GM18511 (cell line): ENCODE data around the gene ZFAND2B.

Experiments used
- ATAC-seq: cut with Tn5 transposase; IDR thresholded peaks from one replicate; pipeline ENCODE4 v1.9.1; 2021; ENCODE audit warnings: mild to moderate bottlenecking, moderate library complexity; ENCODE audit not compliant: unreplicated experiment

The ZFAND2B gene

DNA sequence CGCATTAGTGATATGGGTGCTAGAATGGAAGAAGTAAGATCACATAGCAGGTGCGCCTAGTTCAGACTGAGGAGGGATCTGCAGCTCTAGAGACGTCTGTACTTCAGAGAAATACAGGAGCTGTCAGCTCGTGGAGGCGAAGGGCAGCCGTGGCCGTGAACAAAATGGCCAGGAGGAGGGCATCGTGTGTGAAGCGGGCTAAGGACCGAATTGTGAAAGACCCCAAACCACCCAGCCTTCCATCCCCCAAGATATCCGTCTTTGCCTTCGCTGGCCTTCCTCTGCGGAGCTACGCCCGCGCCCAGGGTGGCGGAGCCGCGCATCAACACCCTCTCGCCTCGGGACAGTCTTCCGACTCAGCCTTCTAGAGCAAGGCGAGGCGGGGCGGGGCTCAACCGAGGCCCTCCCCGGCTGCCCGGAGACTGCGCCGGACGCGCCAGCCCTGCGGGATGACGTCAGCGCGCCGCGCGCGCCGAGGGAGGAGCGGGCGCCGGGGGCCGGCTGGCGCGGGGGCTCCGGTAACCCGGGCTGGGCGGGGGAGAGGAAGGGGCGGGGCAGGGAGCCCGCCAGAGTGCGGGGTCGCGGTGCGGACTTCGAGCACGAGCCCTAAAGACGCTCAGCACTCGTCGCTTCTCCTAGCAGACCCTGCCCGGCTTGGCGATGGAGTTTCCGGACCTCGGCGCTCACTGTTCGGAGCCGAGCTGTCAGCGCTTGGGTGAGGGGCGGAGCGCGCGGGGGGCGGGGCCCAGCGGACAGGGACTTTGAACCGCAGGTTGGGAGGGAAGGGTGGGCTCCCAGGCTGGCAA lies at the start of gene ZFAND2B:
ZFAND2B (plus strand) TSS at position 455 of the 806 bp plus-strand sequence; CDS start at position 661, 206 bp downstream.
- peak; percentile 99 for ATAC-seq

DNA sequence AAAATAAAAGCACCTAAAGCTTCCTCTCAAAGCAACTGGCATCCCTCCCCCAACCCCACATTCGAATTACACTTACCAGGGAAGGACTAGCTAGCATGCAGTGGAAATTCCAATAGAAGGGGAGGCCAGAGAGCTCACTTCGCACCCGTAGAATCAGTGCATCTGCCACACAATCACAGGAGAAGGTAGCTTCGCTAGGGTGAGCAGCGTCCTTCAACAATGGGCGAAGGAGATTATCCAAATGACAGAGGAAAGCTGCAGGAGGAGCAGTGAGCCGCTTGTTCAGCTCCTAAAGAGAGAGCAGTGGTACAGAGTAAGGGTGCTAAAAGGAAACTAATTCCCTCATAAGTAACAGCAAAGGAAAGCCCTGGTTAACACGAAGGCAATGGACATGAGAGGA lies 49.2 kb upstream of the ZFAND2B start:
- ATAC-seq = no peak

DNA sequence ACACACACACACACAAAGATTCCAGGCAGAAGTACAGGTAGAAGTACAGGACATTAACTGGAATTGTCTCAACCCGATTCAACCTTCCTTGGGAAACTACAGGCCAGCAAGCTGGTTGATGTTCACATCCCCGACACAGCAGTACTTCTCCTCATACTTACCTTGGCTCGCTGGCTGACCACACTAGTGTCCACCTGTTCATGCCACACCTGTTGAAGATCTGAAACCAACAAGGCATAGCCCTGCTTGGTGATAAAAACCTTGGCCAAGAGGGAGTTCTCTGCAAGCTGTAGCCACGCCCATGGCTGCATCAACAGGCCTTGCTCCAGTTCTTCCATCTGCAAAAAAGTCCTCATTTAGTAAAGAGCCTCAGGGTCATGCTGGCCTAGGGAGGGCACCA lies 48.6 kb upstream of the ZFAND2B start:
- ATAC-seq = no peak

GRCh38 chr2:219158586-219158985 lies 48.0 kb upstream of the ZFAND2B start:
- ATAC-seq = no peak

DNA sequence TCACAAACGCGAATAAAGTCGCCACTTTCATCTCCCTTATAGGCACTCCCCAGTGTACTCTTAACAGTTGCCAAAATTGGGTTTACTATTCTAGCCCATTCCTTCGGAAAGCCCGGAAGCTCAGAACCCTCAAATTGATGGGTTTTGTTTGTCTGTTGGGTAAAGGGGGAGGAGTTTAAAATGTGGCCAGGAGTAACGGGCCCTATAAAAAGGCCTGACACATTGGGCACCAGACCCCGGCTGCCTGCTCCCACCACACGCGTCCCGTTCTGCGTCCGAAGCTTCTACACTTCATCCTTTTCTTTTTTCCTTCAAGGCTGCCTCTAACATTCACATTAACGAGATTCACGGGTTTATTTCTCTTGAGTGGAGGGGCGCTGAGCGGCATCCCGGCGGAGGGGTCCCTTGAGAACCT lies 46.8 kb upstream of the ZFAND2B start:
- no peak for ATAC-seq

DNA sequence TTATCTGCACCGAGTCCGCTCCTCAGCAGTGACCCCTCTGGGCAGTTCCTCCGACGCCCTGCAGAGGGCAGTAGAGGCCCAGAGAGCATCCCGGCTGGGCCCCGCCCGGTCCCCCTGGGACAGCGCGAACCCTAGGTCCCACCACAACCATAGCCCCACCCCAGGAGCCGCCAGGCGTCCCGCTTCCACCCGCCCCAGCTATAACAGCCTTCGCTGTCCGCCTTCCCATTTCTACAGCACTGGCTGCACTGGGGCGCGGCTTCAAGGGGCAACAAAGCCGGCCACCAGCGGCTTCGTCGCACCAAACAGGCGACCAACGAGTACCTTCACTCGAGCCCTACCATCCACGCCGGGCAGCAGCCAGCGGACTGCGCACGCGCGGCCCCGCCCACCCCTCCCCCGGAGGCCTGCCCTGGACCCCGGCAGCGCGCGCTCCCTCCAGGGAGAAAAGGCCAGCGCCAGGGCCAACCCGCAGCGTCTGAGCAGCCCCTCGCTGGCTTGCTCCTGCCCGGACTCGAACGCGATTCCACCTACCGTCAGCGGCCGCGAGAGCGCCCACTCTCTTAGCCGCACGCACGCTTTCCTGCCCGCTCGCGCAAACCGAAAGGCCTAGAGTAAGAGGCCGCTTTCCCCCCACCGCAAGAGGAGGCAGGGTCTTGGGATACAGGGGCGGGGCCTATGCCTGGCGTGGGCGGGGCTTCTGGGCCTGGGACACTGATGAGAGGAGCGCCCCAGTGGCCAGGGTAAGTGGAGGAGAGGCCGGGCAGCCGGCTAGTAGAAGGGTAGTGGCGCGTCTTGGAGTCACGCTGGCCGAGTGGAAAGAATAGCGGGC lies 46.2 kb upstream of the ZFAND2B start, which contains the start of gene NHEJ1:
NHEJ1 (minus strand) TSS at position 630 of the 832 bp plus-strand sequence. CDS start 2,453 bp downstream, outside the sequence.
- peak; percentile 89 for ATAC-seq

DNA sequence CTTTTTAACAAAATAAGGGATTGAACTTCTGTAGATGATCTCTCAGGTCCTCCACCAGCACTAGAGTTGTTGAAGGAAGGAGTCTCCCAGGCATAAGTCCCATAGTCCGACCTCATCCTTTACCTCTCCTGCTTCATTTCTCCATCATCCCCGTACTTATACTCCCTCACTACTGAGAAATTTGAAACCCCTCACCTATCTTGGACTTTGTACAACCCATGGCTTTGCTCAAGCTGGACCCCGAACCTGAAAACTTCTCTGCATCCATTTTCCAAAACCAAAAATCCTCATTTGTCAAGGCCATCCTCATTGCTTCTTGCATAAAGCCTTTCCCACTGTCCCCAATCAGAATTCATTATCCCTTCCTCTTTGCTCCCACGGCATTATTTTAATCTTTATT lies 45.5 kb upstream of the ZFAND2B start:
- no peak for ATAC-seq

DNA sequence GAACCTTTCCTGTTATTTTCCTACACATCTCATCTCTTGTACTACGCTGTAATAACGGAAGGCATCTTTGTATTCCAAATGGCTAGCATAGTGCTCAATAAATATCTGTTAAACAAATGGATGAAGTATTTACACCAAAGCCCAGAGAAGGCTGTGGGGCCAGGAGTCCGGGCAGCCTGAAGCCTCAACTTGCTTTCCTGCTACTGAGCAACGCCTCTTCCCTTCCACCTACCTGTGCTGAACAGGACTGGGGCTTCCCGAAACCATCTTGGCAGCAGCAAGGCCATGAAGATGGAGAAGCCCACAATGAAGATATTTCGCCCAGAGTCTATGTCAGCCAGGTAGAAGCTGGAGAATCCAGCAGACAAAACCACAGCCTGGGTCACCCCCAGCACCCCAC lies 43.4 kb upstream of the ZFAND2B start:
- ATAC-seq = no peak

DNA sequence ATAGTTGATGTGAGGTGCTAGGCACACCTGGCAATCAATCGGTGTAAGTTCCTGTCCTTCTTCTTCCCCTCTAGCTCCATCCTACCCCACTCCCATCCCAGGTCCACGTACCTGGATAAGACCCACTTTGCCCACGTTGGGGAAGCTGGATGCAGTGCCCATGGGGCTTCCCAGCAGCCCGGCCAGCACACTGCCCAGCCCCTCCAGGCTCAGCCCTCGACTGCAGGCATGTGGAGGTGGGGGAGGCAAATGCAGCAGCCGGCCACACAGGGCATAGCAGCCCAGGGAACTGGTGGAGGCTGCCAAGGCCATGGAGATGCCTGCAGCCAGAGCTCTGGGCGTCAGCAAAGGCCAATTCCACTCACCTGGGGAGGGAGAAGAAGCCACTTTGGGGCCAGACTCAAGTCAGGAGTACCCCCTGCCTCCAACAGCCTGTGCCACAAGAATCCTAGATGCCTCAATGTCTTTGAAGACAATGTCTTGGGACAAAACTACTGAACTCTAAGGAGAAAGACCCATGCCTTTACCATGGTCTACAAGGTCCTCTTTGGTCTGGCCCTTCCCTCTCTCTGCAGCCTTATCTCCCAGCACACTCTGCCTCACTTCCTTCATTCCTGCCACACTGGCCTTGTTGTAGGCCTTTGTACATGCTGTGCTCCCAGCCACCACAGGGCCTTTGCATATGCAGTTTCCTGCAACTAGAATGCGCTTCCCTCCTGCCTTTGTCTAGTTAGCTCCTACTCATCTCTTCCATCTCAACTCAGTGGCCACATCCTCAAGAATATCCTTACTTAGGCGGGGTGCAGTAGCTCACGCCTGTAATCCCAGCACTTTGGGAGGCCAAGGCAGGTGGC lies 41.3 kb upstream of the ZFAND2B start:
- no peak for ATAC-seq

- no peak for ATAC-seq
Measured at GRCh38 chr2:219167997-219168396, 38.6 kb upstream of the ZFAND2B start.

DNA sequence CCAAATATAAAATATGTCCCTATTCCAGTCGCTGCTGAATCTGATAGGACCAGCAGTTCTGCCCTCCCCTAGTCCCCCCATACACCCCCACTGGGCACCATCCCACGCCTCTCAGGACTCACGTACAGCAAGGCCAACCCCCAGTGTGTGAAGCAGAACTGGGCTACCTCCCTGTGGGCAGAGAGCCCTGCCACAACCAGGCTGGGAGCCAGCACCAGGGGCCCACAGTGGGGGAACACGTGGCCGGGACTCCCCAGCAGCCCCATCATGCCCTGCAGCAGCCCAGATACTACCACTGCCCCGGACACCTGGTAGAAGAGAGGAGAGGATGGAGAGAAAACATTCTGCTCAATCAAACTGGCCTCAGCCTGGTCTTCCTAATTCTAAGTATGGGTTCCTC lies 38.1 kb upstream of the ZFAND2B start:
- ATAC-seq = no peak

DNA sequence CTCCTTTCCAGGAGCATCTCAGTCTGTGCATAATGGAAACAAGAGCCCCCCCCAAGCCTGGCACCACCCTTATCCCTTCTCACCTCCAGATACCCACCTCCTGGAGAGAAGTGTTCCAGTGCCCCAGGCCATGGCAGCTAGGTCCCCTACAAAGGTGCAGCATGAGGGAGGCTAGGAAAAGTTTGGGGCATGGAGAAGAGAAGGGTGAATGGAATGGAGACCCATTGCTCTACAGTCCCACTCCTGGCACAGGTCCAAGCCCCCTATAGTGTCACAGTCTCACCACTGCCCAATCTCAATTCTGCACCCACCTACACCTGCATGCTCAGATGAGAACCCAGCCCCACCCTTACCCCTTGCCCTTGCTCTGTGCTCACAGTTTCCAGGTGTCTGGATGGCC lies 37.6 kb upstream of the ZFAND2B start:
- no peak for ATAC-seq

DNA sequence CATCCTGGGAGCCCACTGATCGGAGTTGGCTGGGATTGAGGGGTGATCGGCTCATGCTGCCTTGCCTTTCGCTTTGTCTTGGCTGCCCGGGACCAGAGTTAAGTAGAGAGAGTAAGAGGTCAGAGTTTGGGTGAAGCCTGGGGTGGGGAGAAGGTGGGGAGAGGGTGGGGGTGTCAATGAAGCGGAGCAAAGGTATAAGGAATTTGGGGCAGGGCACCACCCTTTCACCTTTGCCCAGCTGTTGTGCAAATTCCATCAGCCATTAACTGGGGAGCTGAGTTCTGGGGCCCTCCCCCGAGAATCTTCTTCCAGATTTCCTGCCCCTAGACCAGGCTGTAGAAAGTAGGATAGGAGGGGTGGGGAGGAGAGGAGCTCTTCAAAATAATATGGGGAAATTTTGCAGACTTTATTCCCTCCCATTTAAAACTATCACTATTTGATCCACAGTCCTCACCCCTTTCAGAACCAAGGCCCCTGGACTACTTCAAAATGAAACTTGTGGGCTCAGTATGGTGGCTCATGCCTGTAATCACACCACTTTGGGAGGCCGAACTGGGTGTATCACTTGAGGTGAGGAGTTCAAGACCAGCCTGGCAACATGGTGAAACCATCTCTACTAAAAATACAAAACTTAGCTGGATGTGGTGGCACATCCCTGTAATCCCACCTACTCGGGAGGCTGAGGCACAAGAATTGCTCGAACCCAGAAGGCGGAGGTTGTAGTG lies 36.5 kb upstream of the ZFAND2B start, which contains the start of gene SLC23A3:
SLC23A3 (minus strand) TSS at position 100 of the 725 bp plus-strand sequence; CDS start at position 55, 45 bp downstream.
- no peak for ATAC-seq

GRCh38 chr2:219171231-219171651 lies 35.3 kb upstream of the ZFAND2B start:
- ATAC-seq = no peak

DNA sequence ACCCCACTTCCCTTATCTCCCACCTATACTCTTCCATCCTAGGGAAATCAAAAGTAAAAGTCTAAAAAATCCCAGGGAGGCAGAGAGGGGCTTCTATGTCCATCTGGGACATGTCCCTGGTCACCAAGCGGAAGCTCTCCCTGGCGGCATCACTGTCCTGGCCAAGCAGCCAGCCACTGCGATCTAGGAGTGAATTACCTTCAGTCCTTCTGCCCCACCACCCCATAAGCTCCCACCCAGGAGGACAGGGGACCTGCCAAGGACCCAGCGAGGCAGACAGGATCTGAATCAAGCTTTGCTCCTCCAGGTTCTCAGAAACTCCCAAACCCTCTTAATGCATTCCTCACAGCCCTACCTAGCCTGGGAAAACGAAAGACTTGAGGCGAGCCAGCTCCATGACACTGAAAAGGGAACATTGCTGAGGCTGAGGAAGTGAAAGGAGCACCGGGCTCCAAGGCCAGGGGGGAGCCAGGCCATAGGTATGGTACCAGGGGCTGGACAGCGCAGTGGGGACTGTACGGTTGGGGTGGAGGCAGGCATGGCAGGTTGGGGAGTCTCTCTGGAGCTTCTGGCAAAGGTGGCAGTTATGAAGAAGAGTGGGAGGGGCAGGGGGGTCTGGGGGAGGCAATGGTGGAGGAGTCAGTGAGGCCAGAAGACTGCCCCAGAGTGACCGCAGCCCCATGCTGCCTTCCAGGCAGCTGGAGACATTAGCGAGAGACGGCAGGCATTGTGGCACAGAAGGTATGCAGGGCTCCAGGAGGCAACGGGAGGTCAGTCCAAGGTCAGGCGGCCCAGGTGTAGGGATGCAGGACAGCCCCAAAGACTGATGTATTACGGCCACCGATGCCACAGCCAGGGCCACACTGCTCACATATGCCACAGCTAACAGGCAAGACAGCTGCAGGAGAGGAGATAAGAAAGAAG lies 34.1 kb upstream of the ZFAND2B start:
- ATAC-seq = no peak

DNA sequence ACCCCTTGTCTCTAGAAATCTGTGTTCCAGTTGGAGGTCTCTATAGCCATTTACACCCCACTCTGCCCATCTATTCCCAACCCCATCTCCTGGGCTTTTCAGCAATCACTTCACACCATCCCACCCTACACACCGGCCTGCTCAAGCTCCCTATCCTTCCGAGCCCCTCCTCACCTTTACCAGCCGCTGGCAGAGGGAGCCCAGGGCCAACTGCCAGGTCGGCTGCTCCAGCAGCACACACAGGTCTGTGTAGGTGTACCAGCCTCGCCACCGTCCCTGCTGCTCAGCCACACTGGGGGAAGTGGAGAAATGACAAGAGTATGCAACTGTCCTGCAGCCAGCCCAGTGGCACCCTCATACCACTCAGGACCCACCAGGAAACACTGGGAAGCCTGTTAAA lies 33.4 kb upstream of the ZFAND2B start:
- ATAC-seq = no peak

- no peak for ATAC-seq
Measured at GRCh38 chr2:219174146-219174545, 32.4 kb upstream of the ZFAND2B start.

GRCh38 chr2:219174801-219175200 lies 31.8 kb upstream of the ZFAND2B start:
- ATAC-seq = no peak

DNA sequence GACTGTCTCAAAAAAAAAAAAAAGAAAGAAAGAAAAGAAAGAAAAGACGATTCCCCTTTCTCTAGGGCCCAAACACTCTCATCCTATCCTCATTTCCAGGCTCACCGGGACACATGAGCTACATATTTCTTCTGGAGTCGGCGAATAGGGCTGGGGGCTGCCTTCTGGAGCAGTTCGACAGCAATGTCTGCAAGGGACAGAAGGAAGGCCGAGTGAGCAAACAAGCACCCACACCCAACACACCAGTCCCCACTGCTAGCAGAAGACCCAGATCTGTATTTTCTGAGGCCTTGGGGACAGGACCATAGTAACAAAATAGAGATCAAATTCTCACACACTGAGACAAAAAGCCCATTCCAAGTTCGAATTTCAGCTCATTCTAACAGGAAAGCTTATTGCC lies 31.1 kb upstream of the ZFAND2B start:
- no peak for ATAC-seq
